Activated naive CD8-positive, alpha-beta T cell treated with anti-CD3 and anti-CD28 coated beads, Interleukin-2, amount 10 ng/mL, durations not matched to agents 7 days and 5 days (primary cell): ENCODE results near the gene OR2A7. TPM values are rescaled to one million over a fixed set of nuclear protein-coding genes. Genes with fewer than 3 reads are reported as not detected.
"Not testable (repeated sequence)": the region's sequence is repeated elsewhere in the genome, so short reads cannot be mapped to it uniquely, and the experiment has no call there.

Source experiments
- ATAC-seq: fragments of 150-1000 bp; cut with Tn5 transposase; one replicate; pipeline ENCODE4 v1.10.0; 2021; ENCODE audit warnings: low read depth, moderate library complexity
- POLR2A ChIA-PET: fragments of 350-600 bp; sonication (Branson Sonifier 250); formaldehyde crosslinking; loops from one replicate; lab custom pipeline; 2021; ENCODE audit warnings: antibody characterized with exemption; lab: Charles Lee
- DNase-seq: peaks from one replicate; pipeline ENCODE4 v3.0.0; 2021
- H3K27ac Mint-ChIP-seq: one replicate; pipeline ENCODE4 v1.8.0; 2022; ENCODE audit warnings: mild to moderate bottlenecking, mixed read lengths
- H3K27me3 Mint-ChIP-seq: one replicate; pipeline ENCODE4 v1.8.0; 2022; ENCODE audit warnings: mild to moderate bottlenecking, moderate library complexity, mixed read lengths
- H3K36me3 Mint-ChIP-seq: one replicate; pipeline ENCODE4 v1.8.0; 2021; ENCODE audit warnings: mild to moderate bottlenecking, mixed read lengths
- H3K4me1 Mint-ChIP-seq: one replicate; pipeline ENCODE4 v1.8.0; 2021; ENCODE audit warnings: mixed read lengths
- H3K4me3 Mint-ChIP-seq: one replicate; pipeline ENCODE4 v1.8.0; 2022; ENCODE audit warnings: mild to moderate bottlenecking, moderate library complexity, mixed read lengths
- H3K9me3 Mint-ChIP-seq: one replicate; pipeline ENCODE4 v1.8.0; 2021; ENCODE audit warnings: mixed read lengths
- total RNA-seq, 2 experiments: library from RNA; stranded (reverse); gene quantifications; one replicate each; pipeline ENCODE4 v1.2.3, GENCODE V29; 2021

Gene OR2A7
- total RNA-seq = 1 to 10 TPM; 2.1 to 2.2 TPM

GRCh38 chr7:144264692-144265091 lies at the start of gene OR2A7:
Gene OR2A7 (minus strand): TSS chr7:144264792. CDS start chr7:144259628, 5,164 bp downstream.
- DNase-seq, H3K4me1 Mint-ChIP-seq, ATAC-seq, H3K4me3 Mint-ChIP-seq, H3K36me3 Mint-ChIP-seq, H3K9me3 Mint-ChIP-seq, POLR2A ChIA-PET, H3K27ac Mint-ChIP-seq, H3K27me3 Mint-ChIP-seq: not testable (repeated sequence)

DNA sequence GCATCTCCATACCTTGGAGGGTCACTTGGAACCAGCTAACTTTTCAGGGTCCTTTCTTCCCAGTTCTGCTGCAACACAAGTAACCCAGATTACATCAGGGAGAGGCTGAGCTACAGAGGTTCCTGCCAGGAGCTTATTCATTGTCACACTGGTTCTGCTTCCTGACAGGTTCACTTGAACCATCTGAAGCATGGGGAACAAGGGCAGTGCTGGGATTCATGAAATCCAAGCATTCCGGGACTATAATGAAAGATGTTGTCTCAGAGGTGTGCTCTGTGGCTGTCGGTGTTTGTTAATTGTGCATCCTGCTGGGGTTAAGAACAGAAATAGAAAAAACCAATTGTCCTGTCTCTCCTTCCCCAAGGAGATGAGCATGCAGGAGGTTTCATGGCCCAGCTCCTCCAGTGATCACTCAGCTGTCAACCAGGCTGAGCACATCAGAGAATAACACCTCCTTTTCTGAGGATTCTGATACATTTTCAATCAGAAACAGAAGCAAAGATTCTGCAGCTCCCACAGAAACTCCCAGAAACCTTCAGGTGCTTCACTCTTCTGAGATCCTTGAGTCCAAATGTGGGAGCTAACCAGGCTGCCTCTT lies 47.4 kb upstream of the OR2A7 start, which contains the start of gene OR2A1:
OR2A1 (plus strand) TSS at position 548 of the 598 bp plus-strand sequence. CDS start 5,706 bp downstream, outside the sequence.
- H3K4me3 Mint-ChIP-seq, H3K4me1 Mint-ChIP-seq, H3K9me3 Mint-ChIP-seq, H3K36me3 Mint-ChIP-seq, POLR2A ChIA-PET, H3K27me3 Mint-ChIP-seq, DNase-seq, H3K27ac Mint-ChIP-seq, ATAC-seq: not testable (repeated sequence)

- H3K9me3 Mint-ChIP-seq, H3K27me3 Mint-ChIP-seq, ATAC-seq, H3K4me1 Mint-ChIP-seq, H3K36me3 Mint-ChIP-seq, DNase-seq, H3K27ac Mint-ChIP-seq, H3K4me3 Mint-ChIP-seq, POLR2A ChIA-PET: not testable (repeated sequence)
Observed at GRCh38 chr7:144311218-144311617, 46.6 kb upstream of the OR2A7 start.

- H3K27me3 Mint-ChIP-seq, H3K4me3 Mint-ChIP-seq, ATAC-seq, DNase-seq, H3K27ac Mint-ChIP-seq, POLR2A ChIA-PET, H3K36me3 Mint-ChIP-seq, H3K9me3 Mint-ChIP-seq, H3K4me1 Mint-ChIP-seq: not testable (repeated sequence)
Observed at GRCh38 chr7:144309702-144310101, 45.1 kb upstream of the OR2A7 start.

- H3K9me3 Mint-ChIP-seq, H3K4me3 Mint-ChIP-seq, POLR2A ChIA-PET, H3K4me1 Mint-ChIP-seq, H3K27ac Mint-ChIP-seq, H3K36me3 Mint-ChIP-seq, H3K27me3 Mint-ChIP-seq, DNase-seq, ATAC-seq: not testable (repeated sequence)
Observed at GRCh38 chr7:144305156-144305555, 40.6 kb upstream of the OR2A7 start.

- H3K27me3 Mint-ChIP-seq, H3K27ac Mint-ChIP-seq, H3K4me3 Mint-ChIP-seq, H3K9me3 Mint-ChIP-seq, ATAC-seq, DNase-seq, H3K4me1 Mint-ChIP-seq, H3K36me3 Mint-ChIP-seq, POLR2A ChIA-PET: not testable (repeated sequence)
Observed at GRCh38 chr7:144303607-144304006, 39.0 kb upstream of the OR2A7 start.

DNA sequence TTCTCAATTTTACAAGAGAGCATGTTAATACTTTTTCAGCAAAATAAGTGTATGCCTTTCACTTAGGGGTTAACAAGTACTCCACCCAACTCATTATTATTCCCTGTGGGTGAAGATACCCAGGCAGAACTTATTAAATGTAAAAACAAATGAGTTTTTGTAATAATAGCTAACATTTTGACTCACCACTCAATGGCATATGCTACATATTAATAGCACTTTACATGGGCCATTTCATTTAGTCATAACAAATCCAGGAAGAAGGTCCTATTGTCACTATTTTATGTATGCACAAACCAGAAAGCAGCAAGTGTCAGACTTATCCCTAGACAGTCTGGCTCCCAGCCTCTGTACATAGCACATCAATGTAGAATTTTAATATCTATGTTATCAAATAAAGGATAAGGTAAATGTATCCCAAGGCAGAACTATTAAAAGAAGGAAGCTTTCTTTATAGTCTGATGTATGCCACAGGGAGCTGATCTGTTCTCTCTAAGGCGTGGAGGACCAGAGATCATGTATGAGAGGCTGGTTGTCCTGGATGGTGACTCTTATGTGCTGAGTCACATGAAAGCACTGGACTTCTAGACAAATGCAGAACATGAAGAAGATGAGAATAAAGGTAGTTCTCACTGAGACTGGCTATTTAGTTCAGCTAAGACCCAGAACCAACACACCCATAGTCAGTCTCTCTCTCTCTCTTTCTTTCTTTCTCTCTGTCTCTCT lies 38.1 kb upstream of the OR2A7 start:
- H3K27ac Mint-ChIP-seq, H3K27me3 Mint-ChIP-seq, ATAC-seq, H3K36me3 Mint-ChIP-seq, H3K4me1 Mint-ChIP-seq, H3K4me3 Mint-ChIP-seq, H3K9me3 Mint-ChIP-seq, POLR2A ChIA-PET, DNase-seq: not testable (repeated sequence)

GRCh38 chr7:144293794-144294499 lies 29.4 kb upstream of the OR2A7 start:
- ATAC-seq = peak; percentile 86
- H3K36me3 Mint-ChIP-seq, H3K9me3 Mint-ChIP-seq, H3K27ac Mint-ChIP-seq, POLR2A ChIA-PET, H3K4me1 Mint-ChIP-seq, H3K4me3 Mint-ChIP-seq, H3K27me3 Mint-ChIP-seq, DNase-seq: not testable (repeated sequence)

GRCh38 chr7:144292384-144293161 lies 28.0 kb upstream of the OR2A7 start:
- H3K9me3 Mint-ChIP-seq, H3K27ac Mint-ChIP-seq, H3K27me3 Mint-ChIP-seq, POLR2A ChIA-PET, ATAC-seq, H3K4me3 Mint-ChIP-seq, DNase-seq, H3K36me3 Mint-ChIP-seq, H3K4me1 Mint-ChIP-seq: not testable (repeated sequence)

GRCh38 chr7:144291607-144292006 lies 27.0 kb upstream of the OR2A7 start:
- H3K27me3 Mint-ChIP-seq, DNase-seq, ATAC-seq, POLR2A ChIA-PET, H3K4me3 Mint-ChIP-seq, H3K27ac Mint-ChIP-seq, H3K36me3 Mint-ChIP-seq, H3K9me3 Mint-ChIP-seq, H3K4me1 Mint-ChIP-seq: not testable (repeated sequence)

GRCh38 chr7:144287171-144287784 lies 22.7 kb upstream of the OR2A7 start:
- H3K27me3 Mint-ChIP-seq, DNase-seq, H3K36me3 Mint-ChIP-seq, POLR2A ChIA-PET, H3K9me3 Mint-ChIP-seq, H3K27ac Mint-ChIP-seq, H3K4me3 Mint-ChIP-seq, H3K4me1 Mint-ChIP-seq: not testable (repeated sequence)
- peak; percentile 25 for ATAC-seq

DNA sequence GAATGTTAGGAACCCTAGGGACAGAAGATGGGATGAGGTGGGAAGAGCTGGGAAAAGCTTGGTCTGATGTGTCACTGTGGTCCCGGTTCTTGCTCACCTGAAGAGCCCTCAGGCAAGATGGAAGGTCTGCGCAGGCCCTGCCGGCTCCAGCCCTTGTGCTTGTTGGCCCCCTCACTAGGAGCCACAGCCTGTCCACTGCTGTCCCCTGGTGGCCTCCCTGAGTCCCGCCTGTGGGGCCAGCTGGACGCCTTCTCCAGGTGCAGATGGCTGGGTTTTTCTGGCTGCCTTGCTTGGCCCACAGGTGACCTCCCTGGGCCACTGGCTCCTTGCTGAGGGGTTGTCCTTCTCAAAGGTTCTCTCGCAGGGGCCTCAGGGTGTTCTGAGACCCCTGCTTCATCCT lies 19.1 kb upstream of the OR2A7 start:
- ATAC-seq, POLR2A ChIA-PET, H3K27ac Mint-ChIP-seq, H3K36me3 Mint-ChIP-seq, H3K4me3 Mint-ChIP-seq, DNase-seq, H3K27me3 Mint-ChIP-seq, H3K4me1 Mint-ChIP-seq, H3K9me3 Mint-ChIP-seq: not testable (repeated sequence)

GRCh38 chr7:144282490-144282889 lies 17.9 kb upstream of the OR2A7 start:
- H3K27me3 Mint-ChIP-seq, H3K36me3 Mint-ChIP-seq, ATAC-seq, H3K9me3 Mint-ChIP-seq, DNase-seq, H3K4me3 Mint-ChIP-seq, H3K4me1 Mint-ChIP-seq, H3K27ac Mint-ChIP-seq, POLR2A ChIA-PET: not testable (repeated sequence)
